ENCODE data around the gene CTNND2.

The CTNND2 gene

DNA sequence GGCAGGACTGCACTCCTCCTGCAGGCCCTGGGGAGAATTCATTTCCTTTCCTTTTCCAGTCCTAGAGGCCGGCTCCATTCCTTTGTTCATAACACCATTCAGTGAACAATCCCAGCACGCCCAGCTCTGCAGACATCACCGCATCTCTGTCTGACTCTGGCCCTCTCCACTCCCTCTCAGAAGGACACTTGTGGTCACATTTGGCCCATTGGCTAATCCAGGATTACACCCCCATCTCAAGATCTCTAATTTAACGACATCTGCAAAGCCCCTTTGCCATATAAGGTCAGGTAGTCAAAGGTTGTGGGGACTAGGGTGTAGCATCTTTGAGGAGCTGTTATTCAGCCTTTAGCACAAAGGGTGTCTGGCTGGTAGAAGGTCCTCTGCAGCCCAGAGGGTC, 958.2 kb downstream of the CTNND2 start:
- no peak for DNase-seq (ENCODE audit: extremely low read depth, insufficient read length)
- TF ChIP-seq, protein P1, sequence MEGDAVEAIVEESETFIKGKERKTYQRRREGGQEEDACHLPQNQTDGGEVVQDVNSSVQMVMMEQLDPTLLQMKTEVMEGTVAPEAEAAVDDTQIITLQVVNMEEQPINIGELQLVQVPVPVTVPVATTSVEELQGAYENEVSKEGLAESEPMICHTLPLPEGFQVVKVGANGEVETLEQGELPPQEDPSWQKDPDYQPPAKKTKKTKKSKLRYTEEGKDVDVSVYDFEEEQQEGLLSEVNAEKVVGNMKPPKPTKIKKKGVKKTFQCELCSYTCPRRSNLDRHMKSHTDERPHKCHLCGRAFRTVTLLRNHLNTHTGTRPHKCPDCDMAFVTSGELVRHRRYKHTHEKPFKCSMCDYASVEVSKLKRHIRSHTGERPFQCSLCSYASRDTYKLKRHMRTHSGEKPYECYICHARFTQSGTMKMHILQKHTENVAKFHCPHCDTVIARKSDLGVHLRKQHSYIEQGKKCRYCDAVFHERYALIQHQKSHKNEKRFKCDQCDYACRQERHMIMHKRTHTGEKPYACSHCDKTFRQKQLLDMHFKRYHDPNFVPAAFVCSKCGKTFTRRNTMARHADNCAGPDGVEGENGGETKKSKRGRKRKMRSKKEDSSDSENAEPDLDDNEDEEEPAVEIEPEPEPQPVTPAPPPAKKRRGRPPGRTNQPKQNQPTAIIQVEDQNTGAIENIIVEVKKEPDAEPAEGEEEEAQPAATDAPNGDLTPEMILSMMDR (IDR thresholded peaks at IDR 0.05; ENCODE audit: insufficient read depth, low read length, poor library complexity, severe bottlenecking) = no peak
- no peak overlapping the region for H3K4me3 ChIP-seq (replicated peaks; ENCODE audit: low read depth, low read length)
- no peaks in the 10 kb centered on the region for H3K36me3 ChIP-seq (ENCODE audit: control insufficient read depth, insufficient read depth, low read length)
- no peaks in the 10 kb centered on the region for H3K27me3 ChIP-seq (replicated peaks; ENCODE audit: control insufficient read depth, insufficient read depth, low read length)

DNA sequence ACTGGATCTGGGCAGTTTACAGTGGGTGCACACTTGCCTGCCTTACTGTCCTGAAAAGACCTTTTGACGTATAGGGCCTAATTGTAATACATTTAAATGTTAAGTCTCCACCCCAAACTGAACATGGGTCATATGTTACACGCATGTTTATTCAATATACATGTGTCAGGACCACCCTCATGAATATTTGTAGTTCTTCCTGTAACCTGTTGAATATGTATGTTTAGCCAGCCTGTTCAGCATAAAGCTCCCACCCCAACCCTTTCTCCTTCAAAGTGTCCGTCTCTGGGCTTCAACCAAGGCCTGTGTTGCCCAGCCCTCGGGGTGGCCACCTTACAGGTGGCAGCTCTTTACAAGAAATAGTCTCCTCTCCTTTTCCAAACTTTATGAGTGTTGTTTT, 962.3 kb downstream of the CTNND2 start:
- Histone ChIP-seq H3K4me3 (replicated peaks; ENCODE audit: low read depth, low read length) (no peak overlapping the region), H3K36me3 (ENCODE audit: control insufficient read depth, insufficient read depth, low read length) (no peaks in the 10 kb centered on the region), H3K27me3 (replicated peaks; ENCODE audit: control insufficient read depth, insufficient read depth, low read length) (no peaks in the 10 kb centered on the region)
- TF ChIP-seq, protein P1 (IDR thresholded peaks at IDR 0.05; ENCODE audit: insufficient read depth, low read length, poor library complexity, severe bottlenecking) = no peak
- no peak for DNase-seq (ENCODE audit: extremely low read depth, insufficient read length)

DNA sequence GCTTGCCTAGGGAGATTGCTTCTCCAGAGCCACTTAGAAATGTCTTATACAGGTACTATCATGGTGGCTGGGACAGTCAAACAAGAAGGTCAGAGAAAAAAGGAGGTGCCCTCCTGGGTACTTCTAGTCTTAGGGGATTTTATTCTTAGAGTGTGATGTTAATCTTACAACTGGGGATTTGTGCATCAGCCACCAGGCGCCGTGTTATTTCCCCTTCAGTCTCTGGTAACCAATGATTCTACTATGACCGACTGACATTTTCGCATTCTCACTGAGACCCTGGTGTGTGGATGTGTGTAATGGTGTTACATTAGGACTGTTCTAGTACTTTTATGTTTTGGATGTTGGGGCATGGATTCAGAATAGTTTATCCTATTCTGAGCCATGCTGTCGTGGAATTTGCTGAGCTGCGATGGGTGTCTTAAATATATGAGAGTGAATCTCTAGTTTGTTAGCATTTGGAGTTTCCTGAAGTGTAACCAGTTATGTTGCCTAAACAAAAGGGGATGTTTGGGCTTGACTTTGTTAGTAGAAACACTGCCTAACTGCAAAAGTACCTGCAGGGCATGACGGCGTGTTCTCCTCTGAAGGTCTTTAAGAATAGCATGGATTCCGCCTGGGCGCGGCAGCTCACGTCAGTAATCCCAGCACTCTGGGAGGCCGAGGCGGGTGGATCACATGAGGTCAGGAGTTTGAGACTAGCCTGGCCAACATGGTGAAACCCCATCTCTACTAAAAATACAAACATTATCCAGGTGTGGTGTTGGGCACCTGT, 968.0 kb downstream of the CTNND2 start:
- no peaks in the 10 kb centered on the region for H3K27me3 ChIP-seq (replicated peaks; ENCODE audit: control insufficient read depth, insufficient read depth, low read length)
- H3K4me3 ChIP-seq (replicated peaks; ENCODE audit: low read depth, low read length) = no peak overlapping the region
- DNase-seq (ENCODE audit: extremely low read depth, insufficient read length) = no peak
- TF ChIP-seq, protein P1 (IDR thresholded peaks at IDR 0.05; ENCODE audit: insufficient read depth, low read length, poor library complexity, severe bottlenecking) = no peak
- H3K36me3 ChIP-seq (ENCODE audit: control insufficient read depth, insufficient read depth, low read length) = no peaks in the 10 kb centered on the region

DNA sequence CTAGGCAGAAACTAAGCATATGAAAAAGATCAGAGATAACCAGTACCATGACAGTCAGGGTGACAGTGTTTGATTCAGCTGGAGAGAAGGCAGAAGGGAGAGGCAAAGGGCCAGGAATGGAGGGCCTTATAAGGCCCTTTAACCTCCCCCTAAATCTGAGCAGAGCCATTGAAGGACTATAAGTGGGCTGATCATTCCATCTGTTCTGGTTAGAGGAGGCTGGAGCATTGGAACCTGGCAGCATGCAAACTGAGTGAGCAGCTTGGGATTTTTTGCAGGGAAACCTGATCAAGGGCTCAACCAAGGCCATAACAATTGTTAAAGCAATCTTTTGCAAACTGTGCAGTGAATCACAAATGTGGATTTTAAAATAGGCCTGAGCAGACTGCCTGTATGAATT, 968.7 kb downstream of the CTNND2 start:
- H3K36me3 ChIP-seq (ENCODE audit: control insufficient read depth, insufficient read depth, low read length) = no peaks in the 10 kb centered on the region
- TF ChIP-seq, protein P1 (IDR thresholded peaks at IDR 0.05; ENCODE audit: insufficient read depth, low read length, poor library complexity, severe bottlenecking) = no peak
- no peak overlapping the region for H3K4me3 ChIP-seq (replicated peaks; ENCODE audit: low read depth, low read length)
- no peak for DNase-seq (ENCODE audit: extremely low read depth, insufficient read length)
- no peaks in the 10 kb centered on the region for H3K27me3 ChIP-seq (replicated peaks; ENCODE audit: control insufficient read depth, insufficient read depth, low read length)

DNA sequence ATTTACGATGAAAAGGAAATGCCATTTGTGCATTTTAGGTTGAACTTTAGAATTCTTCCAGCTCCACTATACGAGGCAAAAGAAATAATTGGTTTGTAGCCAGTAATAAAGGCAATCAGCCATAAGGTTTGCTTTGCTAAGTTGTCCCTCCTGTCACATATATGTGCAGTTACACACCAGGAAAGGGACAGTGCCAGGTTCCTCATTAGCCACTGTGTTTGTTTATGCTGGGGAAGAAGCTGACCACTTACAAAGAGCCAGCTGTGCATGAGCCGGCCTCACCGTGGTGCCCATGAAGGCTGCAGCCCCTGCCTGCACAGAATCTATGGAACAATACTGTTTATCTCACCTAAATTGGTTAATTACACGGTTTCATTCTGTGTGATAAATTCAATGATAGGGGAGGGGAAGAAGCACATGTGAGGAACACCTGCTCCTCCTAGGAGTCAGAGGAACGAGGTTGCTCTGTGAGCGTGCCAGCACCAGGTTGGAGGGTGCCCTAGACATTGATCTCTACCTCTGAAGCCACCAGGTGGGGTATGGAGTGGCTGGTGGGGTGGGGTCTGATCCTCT, 969.4 kb downstream of the CTNND2 start:
- Histone ChIP-seq H3K27me3 (replicated peaks; ENCODE audit: control insufficient read depth, insufficient read depth, low read length) (no peaks in the 10 kb centered on the region), H3K4me3 (replicated peaks; ENCODE audit: low read depth, low read length) (no peak overlapping the region), H3K36me3 (ENCODE audit: control insufficient read depth, insufficient read depth, low read length) (no peaks in the 10 kb centered on the region)
- no peak for DNase-seq (ENCODE audit: extremely low read depth, insufficient read length)
- TF ChIP-seq, protein P1 (IDR thresholded peaks at IDR 0.05; ENCODE audit: insufficient read depth, low read length, poor library complexity, severe bottlenecking) = no peak
